ENCODE measurements around the gene LYRM1.

DNA sequence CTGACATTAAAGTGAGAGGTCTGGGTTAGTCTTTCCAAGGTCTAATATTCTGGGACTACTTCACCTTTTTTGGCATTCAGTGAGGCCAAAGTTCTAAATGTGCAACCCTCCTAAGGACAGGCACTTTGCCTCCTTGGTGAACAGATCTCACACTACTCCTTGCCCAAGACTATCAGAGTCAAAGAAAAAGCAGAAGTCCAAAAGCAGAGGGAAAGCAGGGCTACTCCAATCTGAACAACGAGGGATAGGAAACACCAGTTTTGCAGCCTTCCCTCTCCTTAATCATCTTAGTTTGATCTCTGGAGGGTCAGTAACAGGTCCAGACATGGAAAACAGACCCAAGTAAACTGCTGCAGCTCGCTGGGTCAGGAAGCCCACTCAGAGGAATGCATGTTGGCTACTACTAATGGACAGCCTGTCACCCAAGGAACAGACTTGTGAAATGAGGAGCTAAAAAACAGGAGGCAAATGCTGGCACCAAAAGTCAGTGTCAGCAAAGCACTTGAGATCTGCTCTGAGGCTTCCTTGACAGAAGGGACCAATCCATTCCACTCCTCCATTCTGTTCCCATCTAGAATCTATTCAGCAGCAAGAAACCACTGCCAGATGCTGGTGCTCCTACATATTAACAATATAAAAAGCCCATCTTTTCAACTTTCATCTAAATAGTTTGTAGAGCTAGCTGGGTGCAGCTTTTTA is 30.3 kb upstream of the LYRM1 start:
- TF ChIP-seq, protein P1, sequence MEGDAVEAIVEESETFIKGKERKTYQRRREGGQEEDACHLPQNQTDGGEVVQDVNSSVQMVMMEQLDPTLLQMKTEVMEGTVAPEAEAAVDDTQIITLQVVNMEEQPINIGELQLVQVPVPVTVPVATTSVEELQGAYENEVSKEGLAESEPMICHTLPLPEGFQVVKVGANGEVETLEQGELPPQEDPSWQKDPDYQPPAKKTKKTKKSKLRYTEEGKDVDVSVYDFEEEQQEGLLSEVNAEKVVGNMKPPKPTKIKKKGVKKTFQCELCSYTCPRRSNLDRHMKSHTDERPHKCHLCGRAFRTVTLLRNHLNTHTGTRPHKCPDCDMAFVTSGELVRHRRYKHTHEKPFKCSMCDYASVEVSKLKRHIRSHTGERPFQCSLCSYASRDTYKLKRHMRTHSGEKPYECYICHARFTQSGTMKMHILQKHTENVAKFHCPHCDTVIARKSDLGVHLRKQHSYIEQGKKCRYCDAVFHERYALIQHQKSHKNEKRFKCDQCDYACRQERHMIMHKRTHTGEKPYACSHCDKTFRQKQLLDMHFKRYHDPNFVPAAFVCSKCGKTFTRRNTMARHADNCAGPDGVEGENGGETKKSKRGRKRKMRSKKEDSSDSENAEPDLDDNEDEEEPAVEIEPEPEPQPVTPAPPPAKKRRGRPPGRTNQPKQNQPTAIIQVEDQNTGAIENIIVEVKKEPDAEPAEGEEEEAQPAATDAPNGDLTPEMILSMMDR (IDR thresholded peaks at IDR 0.05), result no peak
- TF ChIP-seq, protein P2, sequence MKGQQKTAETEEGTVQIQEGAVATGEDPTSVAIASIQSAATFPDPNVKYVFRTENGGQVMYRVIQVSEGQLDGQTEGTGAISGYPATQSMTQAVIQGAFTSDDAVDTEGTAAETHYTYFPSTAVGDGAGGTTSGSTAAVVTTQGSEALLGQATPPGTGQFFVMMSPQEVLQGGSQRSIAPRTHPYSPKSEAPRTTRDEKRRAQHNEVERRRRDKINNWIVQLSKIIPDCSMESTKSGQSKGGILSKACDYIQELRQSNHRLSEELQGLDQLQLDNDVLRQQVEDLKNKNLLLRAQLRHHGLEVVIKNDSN (IDR thresholded peaks at IDR 0.05; ENCODE audit: borderline replicate concordance, low read depth), result no peak
